GM12878 (cell line): ENCODE results near the gene ZNF33B. TPM values are rescaled to one million over a fixed set of nuclear protein-coding genes. Genes with fewer than 3 reads are reported as not detected.
A peak's percentile ranks its signal among the peaks of the same experiment; 100 is the strongest.

Experiments used
- ATAC-seq: fragments of 200-7000 bp; cut with Tn5 transposase; 3 replicates; pipeline ENCODE4 v1.9.1; 2020; ENCODE audit warnings: mild to moderate bottlenecking, moderate library complexity
- BruUV-seq: library from RNA; stranded (reverse); fragments of 400-500 nt; replicated peaks from 2 replicates; lab custom pipeline; 2021; lab: Mats Ljungman, UMichigan
- CTCF ChIA-PET: fragments of 300-600 bp; sonication (Branson Sonifier 250); formaldehyde crosslinking; extraction: SDS; loops from one replicate; lab custom pipeline; 2021; ENCODE audit warnings: inconsistent platforms; lab: Yijun Ruan, JAX
- POLR2A ChIA-PET: fragments of 350-600 bp; formaldehyde crosslinking; extraction: SDS; loops from one replicate; lab custom pipeline; 2021; ENCODE audit warnings: inconsistent platforms; lab: Charles Lee
- RAD21 ChIA-PET: fragments of 300-600 bp; sonication (Branson Sonifier 250); formaldehyde crosslinking; loops from one replicate; lab custom pipeline; 2023; ENCODE audit warnings: antibody characterized with exemption; ENCODE audit not compliant: unreplicated experiment; lab: Charles Lee
- SMC1A ChIA-PET: fragments of 300-600 bp; sonication (Branson Sonifier 250); formaldehyde crosslinking; loops from one replicate; lab custom pipeline; 2023; ENCODE audit not compliant: unreplicated experiment, uncharacterized antibody; lab: Charles Lee
- DNase-seq: peaks from one replicate; pipeline ENCODE4 v3.0.0-alpha.2; 2011; ENCODE audit warnings: low read depth, low spot score
- FAIRE-seq: peaks from 3 replicates; lab custom pipeline; 2011; peaks lifted over from hg19 to GRCh38; lab: Jason Lieb, UNC
- H2AFZ ChIP-seq: 2 replicates; pipeline ENCODE4 v1.6.0; 2011; ENCODE audit warnings: low read depth, low read length, control low read depth; ENCODE audit not compliant: control insufficient read depth
- H3K27ac ChIP-seq: 2 replicates; pipeline ENCODE4 v1.5.1; 2011; ENCODE audit warnings: control low read depth; ENCODE audit not compliant: control insufficient read depth, insufficient read depth
- H3K27me3 ChIP-seq, 2 experiments: replicated peaks in 1 of 2; 2 replicates each; pipeline versions ENCODE4 v1.6.0 to v1.6.1; 2011; ENCODE audit warnings: low read length in 1 of 2; ENCODE audit not compliant: control insufficient read depth in 2 of 2, insufficient read depth in 2 of 2
- H3K36me3 ChIP-seq, 2 experiments: 2 replicates each; pipeline ENCODE4 v1.5.1; 2011; ENCODE audit warnings: low read length in 1 of 2; ENCODE audit not compliant: control insufficient read depth in 2 of 2, insufficient read depth in 2 of 2
- H3K4me1 ChIP-seq: 2 replicates; pipeline ENCODE4 v1.6.1; 2011; ENCODE audit warnings: mild to moderate bottlenecking, low read length, moderate library complexity, mixed read lengths; ENCODE audit not compliant: control insufficient read depth, insufficient read depth
- H3K4me2 ChIP-seq: 2 replicates; pipeline ENCODE4 v1.6.0; 2011; ENCODE audit warnings: control low read depth; ENCODE audit not compliant: control insufficient read depth, insufficient read depth
- H3K4me3 ChIP-seq: fragments of 200-600 bp; sonication (generic); 2 replicates; pipeline ENCODE4 v1.5.1; 2016
- H3K79me2 ChIP-seq: 2 replicates; pipeline ENCODE4 v1.6.0; 2011; ENCODE audit warnings: low read length; ENCODE audit not compliant: control insufficient read depth, insufficient read depth
- H3K9ac ChIP-seq: 2 replicates; pipeline ENCODE4 v1.8.0; 2011; ENCODE audit warnings: low read length, control low read depth, mixed read lengths; ENCODE audit not compliant: control insufficient read depth, insufficient read depth
- H3K9me3 ChIP-seq: replicated peaks from 3 replicates; pipeline ENCODE4 v1.5.1; 2011; ENCODE audit warnings: mild to moderate bottlenecking, low read length; ENCODE audit not compliant: control insufficient read depth, insufficient read depth
- H4K20me1 ChIP-seq: 2 replicates; pipeline ENCODE4 v1.6.0; 2011; ENCODE audit not compliant: control insufficient read depth, insufficient read depth
- BMI1 ChIP-seq: fragments of 450-650 bp; IDR thresholded peaks from 2 replicates; pipeline ENCODE4 v1.6.1; 2016; ENCODE audit warnings: mild to moderate bottlenecking, moderate library complexity, borderline replicate concordance
- CBFB ChIP-seq: IDR thresholded peaks from 2 replicates; pipeline ENCODE4 v1.6.1; 2016; ENCODE audit warnings: antibody characterized with exemption, low read depth
- GABPA ChIP-seq: IDR thresholded peaks from 2 replicates; pipeline ENCODE4 v1.6.1; 2014; ENCODE audit warnings: antibody characterized with exemption, low read depth, mild to moderate bottlenecking, inconsistent platforms
- HCFC1 ChIP-seq: fragments of 150-350 bp; IDR thresholded peaks from 2 replicates; pipeline ENCODE4 v1.6.1; 2014; ENCODE audit warnings: low read length
- KAT2A ChIP-seq: conservative IDR thresholded peaks from 2 replicates; pipeline ENCODE4 v1.6.1; 2011; ENCODE audit warnings: low read depth, low read length; ENCODE audit not compliant: control insufficient read depth
- MEF2B ChIP-seq: fragments of 450-650 bp; IDR thresholded peaks from 2 replicates; pipeline ENCODE4 v1.6.1; 2018; ENCODE audit warnings: mild to moderate bottlenecking, moderate library complexity; ENCODE audit not compliant: partially characterized antibody, poor library complexity, severe bottlenecking
- NR2F1 ChIP-seq: fragments of 450-650 bp; conservative IDR thresholded peaks from 2 replicates; pipeline ENCODE4 v1.6.1; 2017; ENCODE audit warnings: mild to moderate bottlenecking
- ZNF384 ChIP-seq: IDR thresholded peaks from 2 replicates; pipeline ENCODE4 v1.6.1; 2012; ENCODE audit warnings: low read depth, mild to moderate bottlenecking, low read length, improper control_type of control experiment, borderline replicate concordance
- WGBS: methylation state at CpG from one replicate; pipeline ENCODE4 v1.1.6; 2016; ENCODE audit warnings: low lambda C conversion rate; ENCODE audit not compliant: insufficient replicate concordance, insufficient coverage; ENCODE audit errors: missing lambda C conversion rate; 5-methylcytosine and 5-hydroxymethylcytosine counted together
- in situ Hi-C: fragments of 300-500 bp; cut with MboI; formaldehyde crosslinking; loops from 9 replicates; pipeline ENCODE4 v1.14.3; 2018; ENCODE audit warnings: mixed read lengths
- intact Hi-C: fragments of 100-400 bp; cut with micrococcal nuclease; formaldehyde crosslinking; loops from one replicate; pipeline ENCODE4 v1.14.2; 2022; ENCODE audit not compliant: unreplicated experiment
- polyA plus RNA-seq, 11 experiments: library from polyadenylated mRNA; depleted of rRNA in 4 of 11; unstranded in 6 of 11; stranded (reverse) in 5 of 11; fragments of >200 nt; fragmentation: Nextera tagmentation in 4 of 11; fragmentation: Illumina TruSeq in 1 of 11; extraction: Ambion mirVana in 4 of 11; extraction: Trizol in 1 of 11; gene quantifications; 1 replicate in 1 of 11; 2 replicates in 10 of 11; pipeline versions ENCODE4 v1.2.1 to v1.2.3, GENCODE V29; 2011 to 2016; ENCODE audit warnings: inconsistent platforms in 2 of 11, missing spikeins in 2 of 11, low read depth in 1 of 11
- total RNA-seq, 4 experiments: library from RNA; depleted of rRNA in 3 of 4; stranded (reverse); fragments of >200 nt in 3 of 4; fragmentation: Illumina TruSeq in 1 of 4; extraction: Trizol in 1 of 4; gene quantifications; 2 replicates each; pipeline versions ENCODE4 v1.2.1 to v1.2.3, GENCODE V29; 2013 to 2021
- TF ChIP-seq, protein P1 (sequence below): fragments of 450-650 bp; IDR thresholded peaks from 2 replicates; pipeline ENCODE4 v1.6.1; 2016; ENCODE audit warnings: mild to moderate bottlenecking
- TF ChIP-seq, protein P2 (sequence below): IDR thresholded peaks from 2 replicates; pipeline ENCODE4 v1.6.1; 2011; ENCODE audit warnings: mild to moderate bottlenecking, low read depth, low read length, moderate library complexity; ENCODE audit not compliant: insufficient replicate concordance

The ZNF33B gene
- total and polyA plus RNA-seq, 10 of the 15 experiments (the other 5 are each of a cell fraction or from before 2014, with no cell fraction given), result 5.3 to 19.7 (median 9.3) TPM

DNA sequence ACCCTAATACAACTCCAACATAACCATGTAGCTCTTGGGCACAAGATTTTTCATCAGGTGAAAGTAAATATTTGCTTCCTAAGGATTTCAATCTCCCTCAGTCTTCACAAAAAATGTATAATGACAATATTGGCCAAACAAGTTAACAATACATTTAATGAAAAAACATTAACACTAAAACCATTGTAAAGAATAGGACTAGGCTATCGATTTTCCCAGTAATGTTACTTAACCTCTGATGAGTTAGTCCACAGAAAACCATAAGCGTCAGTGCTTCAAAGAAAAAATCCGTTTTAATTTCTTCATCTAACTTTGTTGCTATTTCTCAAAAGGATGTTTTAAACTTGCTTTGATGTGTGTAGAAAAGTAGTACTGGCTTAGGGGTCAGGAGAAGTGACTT is 1.2 kb downstream of the ZNF33B start:
- H3K4me2 ChIP-seq, result peak overlapping the region; percentile 81
- no peak overlapping the region; the same call in 1 of the 2 replicates for H3K9ac ChIP-seq
- no peaks in the 10 kb centered on the region for H4K20me1 ChIP-seq
- no peaks in the 10 kb centered on the region for H3K27me3 ChIP-seq
- intact Hi-C loops, result loop anchor here (10.0 kb wide), 2 partner anchors 498 to 758 kb away; partner anchors contain the start of gene CSGALNACT2
- in situ Hi-C loops, result loop anchor here (25.0 kb wide), 2 partner anchors 500 to 775 kb away; partner anchors contain the start of genes CSGALNACT2 and HNRNPF
- TF ChIP-seq CBFB, result no peak
- TF ChIP-seq KAT2A, result no peak
- no peak for TF ChIP-seq GABPA
- no peak for TF ChIP-seq BMI1
- no peak for TF ChIP-seq HCFC1
- POLR2A ChIA-PET, result interaction anchor here (0.6 to 1.6 kb wide), 2 partner anchors 27 to 86 kb away, joined by 3 read pairs; no protein-coding TSS in a partner anchor
- no peak for ATAC-seq
- no peak for DNase-seq
- H3K79me2 ChIP-seq, result peaks cover 2% of the 10 kb centered on the region
- no peak overlapping the region for H3K27ac ChIP-seq
- H2AFZ ChIP-seq, result no peak overlapping the region
- CTCF ChIA-PET, result no interaction called here
- SMC1A ChIA-PET, result no interaction called here
- WGBS, result 62% methylated on average over 3 of the region's 3 CpGs
- no peak for FAIRE-seq
- H3K4me1 ChIP-seq, result no peaks in the 10 kb centered on the region
- peaks cover 0 to 2% of the 10 kb centered on the region in 2 experiments; a peak in 1 of 4 replicates for H3K36me3 ChIP-seq
- peak overlapping the region; percentile 89 for H3K4me3 ChIP-seq
- BruUV-seq, result no TSS peak
- RAD21 ChIA-PET, result no interaction called here
- no peaks in the 10 kb centered on the region for H3K9me3 ChIP-seq

DNA sequence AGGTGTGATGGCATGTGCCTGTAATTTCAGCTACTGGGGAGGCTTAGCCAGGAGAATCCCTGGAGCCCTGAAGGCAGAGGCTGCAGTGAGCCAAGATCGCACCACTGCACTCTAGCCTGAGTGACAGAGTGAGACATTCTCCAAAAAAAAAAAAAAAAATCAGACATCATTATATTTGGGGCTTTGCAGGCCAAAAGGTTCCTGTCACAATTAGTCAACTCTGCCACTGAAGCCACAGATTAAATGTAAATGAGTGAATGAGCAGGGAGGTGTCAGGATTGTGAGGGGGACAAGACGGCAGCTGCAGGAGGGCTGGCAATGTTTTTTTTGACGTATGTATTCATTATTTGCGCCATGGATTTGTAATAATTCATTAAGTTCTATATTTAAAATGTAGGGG is 3.3 kb downstream of the ZNF33B start:
- Histone ChIP-seq H4K20me1 (no peaks in the 10 kb centered on the region), H3K79me2 (peaks cover 2% of the 10 kb centered on the region), H3K9me3 (no peaks in the 10 kb centered on the region), H3K4me2 (peak overlapping the region; percentile 42; the same call in 1 of the 2 replicates), H3K36me3 (peaks cover 1 to 5% of the 10 kb centered on the region in 2 experiments; a peak in 3 of 4 replicates), H3K4me1 (no peaks in the 10 kb centered on the region), H3K27me3 (no peaks in the 10 kb centered on the region)
- no peak for DNase-seq
- FAIRE-seq, result no peak
- no TSS peak for BruUV-seq
- RAD21 ChIA-PET, result interaction anchor here (0.7 kb wide), 1 partner anchor 525 kb away, joined by 3 read pairs; no protein-coding TSS in a partner anchor
- TF ChIP-seq MEF2B, result no peak
- peak; percentile 62; the same call in 1 of the 2 replicates for TF ChIP-seq NR2F1
- TF ChIP-seq ZNF384, result peak; percentile 28; the same call in 1 of the 2 replicates
- TF ChIP-seq, protein P1, sequence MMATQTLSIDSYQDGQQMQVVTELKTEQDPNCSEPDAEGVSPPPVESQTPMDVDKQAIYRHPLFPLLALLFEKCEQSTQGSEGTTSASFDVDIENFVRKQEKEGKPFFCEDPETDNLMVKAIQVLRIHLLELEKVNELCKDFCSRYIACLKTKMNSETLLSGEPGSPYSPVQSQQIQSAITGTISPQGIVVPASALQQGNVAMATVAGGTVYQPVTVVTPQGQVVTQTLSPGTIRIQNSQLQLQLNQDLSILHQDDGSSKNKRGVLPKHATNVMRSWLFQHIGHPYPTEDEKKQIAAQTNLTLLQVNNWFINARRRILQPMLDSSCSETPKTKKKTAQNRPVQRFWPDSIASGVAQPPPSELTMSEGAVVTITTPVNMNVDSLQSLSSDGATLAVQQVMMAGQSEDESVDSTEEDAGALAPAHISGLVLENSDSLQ, result peak; percentile 58; the same call in 1 of the 2 replicates
- TF ChIP-seq, protein P2, sequence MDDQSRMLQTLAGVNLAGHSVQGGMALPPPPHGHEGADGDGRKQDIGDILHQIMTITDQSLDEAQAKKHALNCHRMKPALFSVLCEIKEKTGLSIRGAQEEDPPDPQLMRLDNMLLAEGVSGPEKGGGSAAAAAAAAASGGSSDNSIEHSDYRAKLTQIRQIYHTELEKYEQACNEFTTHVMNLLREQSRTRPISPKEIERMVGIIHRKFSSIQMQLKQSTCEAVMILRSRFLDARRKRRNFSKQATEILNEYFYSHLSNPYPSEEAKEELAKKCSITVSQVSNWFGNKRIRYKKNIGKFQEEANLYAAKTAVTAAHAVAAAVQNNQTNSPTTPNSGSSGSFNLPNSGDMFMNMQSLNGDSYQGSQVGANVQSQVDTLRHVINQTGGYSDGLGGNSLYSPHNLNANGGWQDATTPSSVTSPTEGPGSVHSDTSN, result peak; percentile 14
- TF ChIP-seq, all 136 proteins: peak for 4
- Histone ChIP-seq H2AFZ (no peak overlapping the region), H3K4me3 (no peak overlapping the region), H3K9ac (no peak overlapping the region), H3K27ac (no peak overlapping the region)
- SMC1A ChIA-PET, result no interaction called here
- intact Hi-C loops (loop anchor here (10.0 kb wide), 2 partner anchors 500 to 760 kb away; partner anchors contain the start of gene CSGALNACT2), in situ Hi-C loops (loop anchor here (25.0 kb wide), 2 partner anchors 502 to 777 kb away; partner anchors contain the start of genes CSGALNACT2 and HNRNPF)
- WGBS, result 99% methylated on average over 4 of the region's 4 CpGs
- ATAC-seq, result no peak
- CTCF ChIA-PET, result no interaction called here
- POLR2A ChIA-PET, result no interaction called here
